NCI-H1694 treated with DMSO at 0.1 percent for 48 hours (cell line): ENCODE measurements around the gene PRAMEF10.
"Not testable (repeated sequence)": the region's sequence is repeated elsewhere in the genome, so short reads cannot be mapped to it uniquely, and the experiment has no call there.

Experiments
- DNase-seq: peaks from one replicate; lab custom pipeline; 2025; lab: John Stamatoyannopoulos, UW

The PRAMEF10 gene, protein sequence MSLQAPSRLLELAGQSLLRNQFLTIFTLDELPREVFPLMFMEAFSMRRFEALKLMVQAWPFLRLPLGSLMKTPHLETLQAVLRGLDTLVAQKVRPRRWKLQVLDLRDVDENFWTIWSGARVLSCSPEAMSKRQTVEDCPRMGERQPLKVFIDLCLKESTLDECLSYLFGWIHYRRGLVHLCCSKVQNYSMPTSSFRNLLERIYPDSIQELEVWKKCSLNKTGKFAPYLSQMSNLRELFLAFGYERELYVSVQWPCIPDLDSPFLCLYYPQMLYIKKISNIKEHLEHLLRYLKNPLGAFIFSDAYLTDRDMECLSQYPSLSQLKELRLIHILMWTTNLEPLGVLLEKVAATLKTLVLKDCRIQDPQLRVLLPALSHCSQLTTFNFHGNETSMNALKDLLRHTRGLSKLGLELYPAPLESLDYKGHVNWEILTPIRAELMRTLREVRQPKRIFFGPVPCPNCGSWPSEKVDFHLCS

DNA sequence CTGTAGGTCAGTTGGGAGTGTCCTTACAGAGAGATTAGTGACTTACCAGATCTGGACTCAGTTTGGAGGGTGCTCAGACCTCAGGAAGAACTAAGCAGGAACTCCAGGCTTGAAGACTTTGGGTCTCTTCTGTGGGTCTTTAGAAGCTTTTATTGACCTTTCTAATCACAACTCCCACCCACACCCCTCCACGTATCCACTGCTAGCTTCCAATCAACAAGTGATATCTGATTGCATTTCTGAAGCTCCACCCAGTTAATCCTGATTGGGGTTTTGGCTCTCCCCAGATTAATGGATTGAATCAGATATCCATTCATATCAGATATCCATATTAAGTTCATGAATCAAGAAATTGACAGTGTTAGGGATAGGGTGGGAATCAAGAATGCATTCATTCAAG, at the start of gene PRAMEF10:
PRAMEF10 (minus strand) TSS at position 101 of the 400 bp plus-strand sequence. CDS start 2,423 bp downstream, outside the sequence.
- DNase-seq = not testable (repeated sequence)

DNA sequence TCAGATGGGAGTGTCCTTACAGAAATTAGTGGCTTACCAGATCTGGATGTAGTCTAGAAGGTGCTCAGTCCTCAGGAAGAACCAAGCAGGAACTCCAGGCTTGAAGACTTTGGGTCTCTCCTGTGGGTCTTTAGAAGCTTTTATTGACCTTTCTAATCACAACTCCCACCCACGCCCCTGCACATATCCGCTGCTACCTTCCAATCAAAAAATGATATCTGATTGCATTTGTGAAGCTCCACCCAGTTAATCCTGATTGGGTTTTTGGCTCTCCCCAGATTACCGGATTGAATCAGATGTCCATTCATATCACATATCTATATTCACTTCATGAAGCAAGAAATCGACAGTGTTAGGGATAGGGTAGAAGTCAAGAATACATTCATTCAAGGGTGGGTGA, 49.4 kb upstream of the PRAMEF10 start, which contains the start of gene PRAMEF6:
PRAMEF6 (minus strand) TSS at position 101 of the 400 bp plus-strand sequence. CDS start 5,062 bp downstream, outside the sequence.
- DNase-seq = not testable (repeated sequence)

DNA sequence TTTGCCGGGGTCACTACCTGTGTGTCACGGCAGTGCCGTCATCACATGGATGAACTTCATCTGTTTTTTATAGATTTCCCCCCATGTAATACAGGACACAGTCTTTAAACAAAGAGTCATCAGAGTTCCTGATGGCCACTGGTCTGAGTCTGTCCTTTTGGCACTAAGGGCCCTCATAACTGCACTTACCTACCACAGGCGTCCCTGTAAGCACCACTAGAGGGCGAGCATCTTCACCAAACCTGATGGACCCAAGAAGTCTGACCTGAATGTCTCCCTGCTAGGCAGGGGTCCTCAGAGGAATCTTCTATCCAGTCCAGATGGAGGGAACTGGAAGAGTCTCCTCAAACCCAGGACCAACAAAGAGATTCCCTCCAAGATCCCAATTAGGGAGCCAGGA, 26.3 kb upstream of the PRAMEF10 start:
- DNase-seq = not testable (repeated sequence)

DNA sequence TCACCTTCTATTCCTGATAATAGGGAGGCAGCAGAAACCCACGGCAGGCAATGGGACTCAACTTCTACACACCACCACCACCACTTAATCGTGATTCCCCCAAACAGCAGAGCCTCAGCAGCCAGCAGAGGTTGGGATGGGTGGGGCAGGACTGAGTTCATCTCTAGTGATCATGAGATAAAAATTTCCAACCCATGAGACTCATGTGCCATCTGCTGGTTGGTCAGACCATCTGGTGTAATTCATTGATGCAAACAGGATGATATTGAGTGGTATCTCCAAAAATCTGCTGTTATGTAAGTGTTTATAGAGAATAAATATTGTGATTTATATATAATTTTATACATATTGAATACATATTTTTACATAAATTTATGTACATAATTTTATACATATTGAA, 23.7 kb upstream of the PRAMEF10 start:
- not testable (repeated sequence) for DNase-seq

DNA sequence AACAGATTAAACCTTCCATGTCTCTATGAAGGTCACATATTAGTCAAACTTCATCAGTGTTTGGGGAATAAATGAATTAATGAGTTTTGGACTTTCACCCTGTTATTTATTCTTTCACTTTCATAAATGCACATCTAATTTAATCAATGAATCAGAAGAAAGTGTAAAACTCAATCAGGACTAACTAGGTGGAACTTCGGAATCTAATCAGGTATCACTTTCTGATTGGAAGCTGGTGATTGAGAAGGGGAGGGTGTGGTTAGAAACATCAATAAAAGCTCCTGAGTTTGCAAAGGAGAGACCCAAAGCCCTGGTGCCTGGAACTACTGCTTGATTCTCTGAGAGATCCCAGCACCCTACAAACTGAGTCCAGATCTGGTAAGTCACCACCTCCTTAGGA, 18.2 kb upstream of the PRAMEF10 start, which contains the start of gene PRAMEF7:
PRAMEF7 (plus strand) TSS at position 301 of the 400 bp plus-strand sequence. CDS start 1,083 bp downstream, outside the sequence.
- DNase-seq = not testable (repeated sequence)

DNA sequence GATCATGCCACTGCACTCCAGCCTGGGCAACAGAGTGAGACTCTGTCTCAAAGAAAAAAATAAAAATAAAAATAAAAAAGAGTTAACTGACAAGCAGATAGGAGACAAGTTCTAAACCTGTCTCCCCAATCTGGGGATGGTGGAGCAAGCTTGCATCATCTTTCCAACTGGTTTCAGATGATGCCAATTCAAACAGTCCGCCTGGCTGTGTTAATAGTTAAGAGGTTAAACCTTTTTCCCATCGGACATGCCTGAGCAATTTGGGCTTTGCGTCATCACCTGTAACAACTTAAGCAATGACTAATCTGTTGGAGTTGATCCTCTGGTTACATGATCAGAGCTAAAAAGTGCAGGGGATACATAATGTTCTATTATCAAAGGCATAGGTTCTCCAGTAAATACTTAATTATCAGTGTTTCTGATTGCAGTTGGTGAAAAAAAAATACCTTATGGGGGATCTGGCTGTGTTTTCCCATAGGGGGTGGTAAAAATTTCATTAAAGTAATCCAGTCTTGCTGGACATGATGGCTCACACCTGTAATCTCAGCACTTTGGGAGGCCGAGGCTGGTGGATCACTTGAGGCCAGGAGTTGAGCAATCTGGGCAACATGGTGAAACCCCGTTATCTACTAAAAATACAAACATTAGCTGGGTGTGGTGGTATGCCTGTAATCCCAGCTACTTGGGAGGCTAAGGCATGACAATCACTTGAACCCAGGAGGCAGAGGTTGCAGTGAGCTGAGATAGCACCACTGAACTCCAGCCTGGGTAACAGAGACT, 5.9 kb upstream of the PRAMEF10 start:
- not testable (repeated sequence) for DNase-seq

DNA sequence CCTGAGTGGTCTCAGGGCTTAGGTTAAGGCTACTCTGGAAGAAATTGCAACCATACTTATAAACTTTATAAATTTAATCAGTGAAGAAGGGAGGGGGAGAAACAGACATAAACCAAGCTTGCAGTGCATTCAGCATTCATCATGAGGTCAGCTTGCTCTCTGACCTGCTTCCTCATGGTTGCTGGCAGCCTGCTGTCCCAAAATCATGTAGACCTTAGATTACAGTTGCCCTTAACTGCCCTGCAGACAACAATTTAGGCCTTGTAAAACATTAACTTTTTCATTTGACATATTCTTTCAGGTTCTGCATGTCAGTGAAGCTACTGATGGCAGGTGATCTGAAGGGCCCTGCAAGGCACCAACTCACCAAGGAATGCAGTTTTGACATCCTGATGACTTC, 1.1 kb upstream of the PRAMEF10 start:
- not testable (repeated sequence) for DNase-seq

DNA sequence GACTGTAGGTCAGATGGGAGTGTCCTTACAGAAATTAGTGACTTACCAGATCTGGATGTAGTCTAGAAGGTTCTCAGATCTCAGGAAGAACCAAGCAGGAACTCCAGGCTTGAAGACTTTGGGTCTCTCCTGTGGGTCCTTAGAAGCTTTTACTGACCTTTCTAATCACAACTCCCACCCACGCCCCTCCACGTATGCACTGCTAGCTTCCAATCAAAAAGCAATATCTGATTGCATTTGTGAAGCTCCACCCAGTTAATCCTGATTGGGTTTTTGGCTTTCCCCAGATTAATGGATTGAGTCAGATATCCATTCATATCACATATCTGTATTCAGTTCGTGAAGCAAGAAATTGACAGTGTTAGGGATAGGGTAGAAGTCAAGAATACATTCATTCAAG, 12.0 kb downstream of the PRAMEF10 start, which contains the start of gene PRAMEF4:
PRAMEF4 (minus strand) TSS at position 101 of the 400 bp plus-strand sequence. CDS start 2,807 bp downstream, outside the sequence.
- not testable (repeated sequence) for DNase-seq

DNA sequence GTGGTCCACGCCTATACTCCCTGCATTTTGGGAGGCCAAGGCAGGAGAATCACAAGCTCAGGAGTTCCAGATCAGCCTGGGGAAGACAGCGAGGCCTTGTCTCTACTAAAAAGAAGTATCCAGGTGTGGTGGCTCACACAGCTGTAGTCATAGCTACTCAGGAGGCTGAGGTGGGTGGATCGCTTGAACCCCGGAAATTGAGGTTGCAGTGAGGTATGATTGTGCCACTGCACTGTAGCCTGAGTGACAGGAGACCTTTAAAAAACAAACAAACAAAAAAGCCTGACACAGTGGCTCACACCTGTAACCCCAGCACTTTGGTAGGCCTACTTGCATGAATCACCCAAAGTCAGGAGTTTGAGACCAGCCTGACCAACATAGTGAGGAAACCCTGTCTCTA, 19.6 kb downstream of the PRAMEF10 start:
- not testable (repeated sequence) for DNase-seq

DNA sequence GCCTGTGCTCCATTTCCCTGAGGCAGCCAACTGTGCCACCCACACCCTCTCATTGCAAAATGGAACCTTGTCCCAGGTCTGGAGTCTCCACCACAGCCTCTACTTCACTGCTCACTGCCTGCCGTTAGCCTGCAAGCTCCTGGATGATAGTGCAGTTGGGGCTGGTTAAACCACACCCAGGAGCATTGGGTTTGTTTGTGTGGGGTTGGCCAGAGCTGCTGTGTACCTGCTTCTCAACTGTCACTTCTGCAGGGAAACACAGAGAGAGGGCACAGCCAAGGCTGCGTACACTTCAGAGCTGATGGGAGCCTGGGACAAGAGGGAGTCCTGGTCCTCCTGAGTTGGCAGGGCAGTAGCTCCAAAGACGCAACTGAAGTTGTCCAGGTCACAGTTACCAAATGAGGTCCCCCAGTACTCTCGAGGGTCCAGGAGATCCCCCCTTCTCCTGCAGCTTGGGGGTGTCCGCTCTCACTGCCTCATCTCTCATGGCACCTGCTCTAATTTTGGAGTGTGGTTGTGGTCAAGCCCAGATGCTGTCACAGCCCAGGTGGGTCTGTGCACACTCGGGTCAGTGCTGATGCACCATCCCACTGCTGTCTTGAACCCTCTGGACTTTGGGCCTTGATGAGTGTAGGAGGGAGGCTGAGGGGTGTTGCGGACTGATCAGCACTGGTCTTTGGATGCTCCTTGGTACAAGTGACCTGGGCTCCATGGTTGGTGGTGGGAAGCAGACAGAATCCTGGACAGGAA, 34.8 kb downstream of the PRAMEF10 start:
- not testable (repeated sequence) for DNase-seq

DNA sequence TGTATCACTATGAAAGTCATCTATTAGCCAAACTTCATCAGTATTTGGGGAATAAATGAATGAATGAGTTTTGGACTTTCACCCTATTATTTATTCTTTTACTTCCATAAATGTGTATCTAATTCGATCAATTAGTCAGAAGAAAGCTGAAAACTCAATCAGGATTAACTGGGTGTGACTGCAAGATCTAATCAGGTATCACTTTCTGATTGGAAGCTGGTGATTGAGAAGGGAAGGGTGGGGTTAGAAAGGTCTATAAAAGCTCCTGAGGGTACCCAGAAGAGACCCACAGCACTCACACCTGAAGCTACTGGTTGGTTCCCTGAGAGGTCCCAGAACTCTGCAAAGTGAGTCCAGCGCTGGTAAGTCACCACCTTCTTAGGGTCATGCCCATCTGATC, 41.3 kb downstream of the PRAMEF10 start, which contains the start of gene PRAMEF2:
PRAMEF2 (plus strand) TSS at position 301 of the 400 bp plus-strand sequence. CDS start 1,924 bp downstream, outside the sequence.
- not testable (repeated sequence) for DNase-seq

DNA sequence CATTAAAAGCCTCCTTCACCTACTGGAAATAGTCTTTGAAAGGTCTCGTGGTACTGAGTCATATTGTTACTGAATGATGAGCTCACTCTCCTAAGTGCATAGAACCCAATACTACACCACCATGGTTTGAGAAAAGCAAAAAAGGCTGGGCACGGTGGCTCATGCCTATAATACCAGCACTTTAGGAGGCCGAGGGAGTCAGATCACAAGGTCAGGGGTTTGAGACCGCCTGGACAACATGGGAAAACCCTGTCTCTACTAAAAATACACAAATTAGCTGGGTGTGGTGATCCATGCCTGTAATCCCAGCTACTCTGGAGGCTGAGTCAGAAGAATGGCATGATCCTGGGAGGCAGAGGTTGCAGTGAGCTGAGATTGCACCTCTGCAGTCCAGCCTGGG, 46.3 kb downstream of the PRAMEF10 start:
- no peak for DNase-seq

DNA sequence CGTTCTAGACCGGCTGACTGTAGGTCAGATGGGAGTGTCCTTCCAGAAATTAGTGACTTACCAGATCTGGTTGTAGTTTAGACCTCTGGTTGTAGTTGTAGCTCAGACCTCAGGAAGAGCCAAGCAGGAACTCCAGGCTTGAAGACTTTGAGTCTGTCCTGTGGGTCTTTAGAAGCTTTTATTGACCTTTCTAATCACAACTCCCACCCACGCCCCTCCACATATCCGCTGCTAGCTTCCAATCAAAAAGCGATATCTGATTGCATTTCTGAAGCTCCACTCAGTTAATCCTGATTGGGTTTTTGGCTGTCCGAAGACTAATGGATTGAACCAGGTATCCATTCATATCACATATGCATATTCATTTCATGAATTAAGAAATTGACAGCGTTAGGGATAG, 49.5 kb downstream of the PRAMEF10 start, which contains the start of gene HNRNPCL1:
HNRNPCL1 (minus strand) TSS at position 101 of the 400 bp plus-strand sequence. CDS start 431 bp downstream, outside the sequence.
- not testable (repeated sequence) for DNase-seq
